WTC11 (cell line): ENCODE data around the gene SCNN1A.

ENCODE experiments used
- ARID4B ChIP-seq: sonication (generic); formaldehyde crosslinking; IDR thresholded peaks from 2 replicates; pipeline ENCODE4 v1.8.0; 2023; ENCODE audit warnings: missing genetic modification reagents, mild to moderate bottlenecking, borderline replicate concordance
- CREB1 ChIP-seq: sonication (generic); formaldehyde crosslinking; IDR thresholded peaks from 2 replicates; pipeline ENCODE4 v1.8.0; 2023; ENCODE audit warnings: mild to moderate bottlenecking, missing genetic modification reagents
- OVOL2 ChIP-seq: fragments of 250-450 bp; sonication (Bioruptor Pico); IDR thresholded peaks from 2 replicates; pipeline ENCODE4 v1.9.0; 2021; ENCODE audit warnings: mild to moderate bottlenecking, borderline replicate concordance
- ZNF121 ChIP-seq: sonication (generic); formaldehyde crosslinking; IDR thresholded peaks from 2 replicates; pipeline ENCODE4 v1.8.0; 2023; ENCODE audit warnings: missing genetic modification reagents
- ZNF416 ChIP-seq: fragments of 250-450 bp; sonication (Bioruptor Pico); IDR thresholded peaks from 2 replicates; pipeline ENCODE4 v1.9.0; 2021; ENCODE audit warnings: mild to moderate bottlenecking, inconsistent platforms
- TF ChIP-seq, protein P1 (sequence below): fragments of 200-600 bp; IDR thresholded peaks from 2 replicates; pipeline ENCODE4 v1.8.0; 2022; ENCODE audit warnings: antibody characterized with exemption
- TF ChIP-seq, protein P2 (sequence below): sonication (generic); formaldehyde crosslinking; IDR thresholded peaks from 2 replicates; pipeline ENCODE4 v1.8.0; 2022; ENCODE audit warnings: mild to moderate bottlenecking, missing genetic modification reagents

- TF ChIP-seq, protein P1, sequence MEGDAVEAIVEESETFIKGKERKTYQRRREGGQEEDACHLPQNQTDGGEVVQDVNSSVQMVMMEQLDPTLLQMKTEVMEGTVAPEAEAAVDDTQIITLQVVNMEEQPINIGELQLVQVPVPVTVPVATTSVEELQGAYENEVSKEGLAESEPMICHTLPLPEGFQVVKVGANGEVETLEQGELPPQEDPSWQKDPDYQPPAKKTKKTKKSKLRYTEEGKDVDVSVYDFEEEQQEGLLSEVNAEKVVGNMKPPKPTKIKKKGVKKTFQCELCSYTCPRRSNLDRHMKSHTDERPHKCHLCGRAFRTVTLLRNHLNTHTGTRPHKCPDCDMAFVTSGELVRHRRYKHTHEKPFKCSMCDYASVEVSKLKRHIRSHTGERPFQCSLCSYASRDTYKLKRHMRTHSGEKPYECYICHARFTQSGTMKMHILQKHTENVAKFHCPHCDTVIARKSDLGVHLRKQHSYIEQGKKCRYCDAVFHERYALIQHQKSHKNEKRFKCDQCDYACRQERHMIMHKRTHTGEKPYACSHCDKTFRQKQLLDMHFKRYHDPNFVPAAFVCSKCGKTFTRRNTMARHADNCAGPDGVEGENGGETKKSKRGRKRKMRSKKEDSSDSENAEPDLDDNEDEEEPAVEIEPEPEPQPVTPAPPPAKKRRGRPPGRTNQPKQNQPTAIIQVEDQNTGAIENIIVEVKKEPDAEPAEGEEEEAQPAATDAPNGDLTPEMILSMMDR: no peak
- no peak for TF ChIP-seq ZNF121 (CRISPR knock-in tag)
- no peak for TF ChIP-seq CREB1
- no peak for TF ChIP-seq ARID4B (CRISPR knock-in tag)
- TF ChIP-seq OVOL2 (CRISPR knock-in tag): no peak
- TF ChIP-seq ZNF416: no peak
- TF ChIP-seq, protein P2, sequence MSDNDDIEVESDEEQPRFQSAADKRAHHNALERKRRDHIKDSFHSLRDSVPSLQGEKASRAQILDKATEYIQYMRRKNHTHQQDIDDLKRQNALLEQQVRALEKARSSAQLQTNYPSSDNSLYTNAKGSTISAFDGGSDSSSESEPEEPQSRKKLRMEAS: no peak
Measured at GRCh38 chr12:6346942-6347341, 28.4 kb downstream of the SCNN1A start.
